GM19467 (cell line): Measurements from ENCODE around the gene DDX20.

Source experiments
- ATAC-seq: cut with Tn5 transposase; IDR thresholded peaks from one replicate; pipeline ENCODE4 v1.9.1; 2021; ENCODE audit warnings: mild to moderate bottlenecking, moderate library complexity; ENCODE audit not compliant: unreplicated experiment

The DDX20 gene

GRCh38 chr1:111747282-111747734 is 8.4 kb upstream of the DDX20 start:
- ATAC-seq, result no peak

DNA sequence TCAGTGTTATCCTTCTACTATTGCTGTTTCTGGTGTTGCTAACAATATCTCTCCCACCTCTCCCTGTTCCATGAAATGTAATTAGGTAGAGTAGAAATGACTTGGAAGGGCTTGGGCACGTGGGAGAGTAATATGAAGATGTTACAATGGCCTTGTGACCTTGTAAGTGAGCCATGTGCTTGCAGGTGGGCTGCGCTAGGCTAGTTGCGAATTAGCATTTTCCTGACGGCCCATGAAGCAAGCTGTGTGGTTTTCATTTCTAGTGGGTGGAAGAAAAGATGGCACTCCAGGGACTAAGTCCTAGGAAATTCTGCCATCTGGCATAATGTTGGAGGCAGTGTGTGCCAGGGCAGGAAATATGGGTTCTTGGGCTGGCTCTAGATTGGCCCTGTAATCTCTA is 7.8 kb upstream of the DDX20 start:
- no peak for ATAC-seq

DNA sequence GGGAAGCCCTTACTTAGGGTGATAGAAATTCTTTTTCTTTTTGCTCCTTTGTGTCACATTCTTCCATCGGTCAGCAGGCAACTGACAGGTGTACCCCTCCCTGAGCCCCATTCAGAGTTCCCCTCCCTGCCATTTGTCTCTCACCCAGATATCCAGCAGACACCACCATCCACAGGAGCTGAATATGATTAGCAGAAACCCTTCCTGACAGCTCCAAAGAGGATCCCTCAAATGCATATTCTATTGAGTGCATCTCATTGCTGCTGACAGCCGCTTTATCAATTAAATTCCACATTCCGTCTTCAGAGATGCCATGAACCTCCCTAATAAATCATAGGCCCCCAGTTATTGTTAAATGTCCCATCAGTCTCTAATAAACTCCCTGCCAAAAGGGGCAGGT is 6.1 kb upstream of the DDX20 start:
- no peak for ATAC-seq

GRCh38 chr1:111750856-111751255 is 4.8 kb upstream of the DDX20 start:
- ATAC-seq, result no peak

- no peak for ATAC-seq
Observed at GRCh38 chr1:111751906-111752575, 3.7 kb upstream of the DDX20 start.

DNA sequence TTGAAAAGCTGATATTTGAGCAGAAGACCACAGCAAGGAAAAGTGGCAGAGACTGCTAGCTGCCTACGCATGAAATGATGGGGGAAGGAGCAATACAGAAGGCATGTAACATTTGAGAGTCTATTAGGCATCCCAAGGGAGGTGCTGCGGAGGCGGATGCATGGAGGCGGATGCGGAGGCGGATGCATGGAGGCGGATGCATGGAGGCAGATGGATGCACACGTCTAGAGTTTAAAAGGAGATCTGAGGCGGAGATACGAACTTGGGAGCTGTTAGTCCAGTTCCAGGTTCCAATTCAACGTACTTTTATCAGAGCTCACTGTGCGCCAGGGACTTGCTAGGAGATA is 744 bp upstream of the DDX20 start:
- peak; percentile 3 for ATAC-seq

GRCh38 chr1:111756124-111756513 is 418 bp downstream of the DDX20 start:
- peak; percentile 5 for ATAC-seq

- ATAC-seq, result no peak
Observed at GRCh38 chr1:111758373-111758772, 2.7 kb downstream of the DDX20 start.

DNA sequence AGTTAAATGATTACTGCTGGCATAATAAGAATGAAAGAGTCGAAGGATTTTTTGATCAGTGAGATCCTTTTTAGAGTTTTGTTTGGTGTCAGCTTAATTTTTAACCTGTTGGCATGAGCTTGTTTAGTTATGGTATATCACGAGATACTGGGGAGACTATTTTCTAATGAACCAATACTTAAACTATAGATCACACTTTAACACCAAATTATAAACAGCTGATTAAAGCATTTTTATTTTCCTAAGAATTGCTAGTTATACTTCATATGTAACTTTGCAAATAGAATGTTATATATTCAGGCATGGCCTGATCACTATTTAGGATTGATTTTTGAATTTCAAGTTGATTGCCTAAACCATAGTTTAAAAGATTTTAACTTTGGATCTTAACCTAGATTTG is 6.0 kb downstream of the DDX20 start:
- ATAC-seq, result no peak

DNA sequence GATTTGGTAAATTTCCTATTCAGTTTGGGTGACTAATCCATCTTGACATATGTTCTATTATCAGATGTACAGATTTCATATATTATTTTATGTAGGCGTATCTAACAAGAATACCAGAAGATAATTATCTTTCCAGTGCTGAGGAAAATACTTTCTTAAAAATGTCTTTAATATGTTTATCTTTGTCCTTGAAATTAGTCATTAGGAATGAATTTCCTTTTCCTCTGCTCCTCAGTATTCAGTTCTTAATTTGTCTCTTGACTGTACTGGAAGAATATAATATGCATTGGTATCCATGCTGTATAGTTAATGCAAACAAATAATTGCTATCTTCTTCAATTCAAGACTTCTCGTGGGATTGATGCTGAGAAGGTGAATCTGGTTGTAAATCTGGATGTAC is 6.6 kb downstream of the DDX20 start:
- no peak for ATAC-seq

DNA sequence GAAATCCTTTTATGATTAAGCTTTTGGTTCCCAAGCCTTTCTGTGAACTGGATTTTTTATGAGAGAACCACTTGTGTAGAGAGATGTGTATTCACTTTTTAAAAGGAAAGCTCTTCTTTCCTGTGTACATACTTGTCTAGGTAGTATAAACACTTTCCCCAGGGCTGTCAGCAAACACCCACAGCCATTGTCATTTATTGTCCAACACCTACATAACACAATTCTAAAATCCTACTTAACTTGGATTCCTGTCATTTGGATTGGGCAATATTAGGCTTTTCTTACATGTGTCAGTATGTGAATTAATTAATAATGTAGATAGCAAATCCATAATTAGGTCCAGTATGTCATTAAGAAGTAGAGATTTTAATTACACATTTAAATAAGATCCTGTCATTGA is 12.3 kb downstream of the DDX20 start:
- no peak for ATAC-seq

DNA sequence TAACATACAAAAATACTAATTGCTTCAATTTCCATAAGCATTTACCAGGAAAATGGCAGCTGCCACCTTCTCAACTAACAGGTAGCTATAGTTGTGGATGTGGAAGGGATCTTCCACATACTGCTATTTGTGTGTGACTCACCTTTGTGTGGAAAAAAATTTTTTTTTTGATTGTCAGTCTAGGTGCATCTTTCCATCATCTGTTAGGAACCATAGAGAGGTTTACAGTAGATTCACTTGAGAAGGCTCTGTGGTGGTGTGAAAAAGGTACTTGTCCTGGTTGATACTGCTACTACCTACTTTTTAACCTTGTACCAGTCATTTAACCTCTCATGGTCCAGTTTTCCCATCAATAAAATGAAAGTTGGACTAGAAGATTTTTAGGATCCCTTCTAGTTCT is 12.9 kb downstream of the DDX20 start:
- no peak for ATAC-seq

DNA sequence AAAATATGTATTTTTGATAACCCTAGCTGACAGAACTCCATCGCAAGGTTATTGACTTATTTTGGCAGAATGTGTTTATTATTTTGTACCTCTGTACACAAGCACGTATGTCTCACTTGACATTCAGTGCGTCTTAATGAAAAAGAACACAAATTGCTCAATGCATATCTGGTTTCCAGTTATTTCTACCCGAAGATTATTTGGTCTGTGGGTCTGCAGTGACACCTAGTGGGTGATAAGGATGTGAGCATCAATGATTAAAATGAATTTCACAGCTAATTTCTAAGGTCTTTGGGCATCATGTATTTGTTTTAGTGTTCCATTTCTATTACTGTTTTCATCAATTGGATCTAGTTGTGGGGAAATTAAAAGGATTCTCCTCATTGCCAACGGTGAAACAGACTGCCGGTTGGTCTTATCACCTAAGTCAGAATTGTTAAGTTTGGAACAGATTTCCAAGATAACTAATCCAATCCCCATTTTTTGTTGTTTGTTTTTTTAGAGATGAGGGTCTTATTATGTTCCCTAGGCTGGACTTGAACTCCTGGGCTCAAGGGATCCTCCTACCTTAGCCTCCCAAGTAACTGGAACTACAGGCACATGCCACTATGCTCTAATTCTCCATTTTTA is 13.9 kb downstream of the DDX20 start:
- ATAC-seq, result no peak

DNA sequence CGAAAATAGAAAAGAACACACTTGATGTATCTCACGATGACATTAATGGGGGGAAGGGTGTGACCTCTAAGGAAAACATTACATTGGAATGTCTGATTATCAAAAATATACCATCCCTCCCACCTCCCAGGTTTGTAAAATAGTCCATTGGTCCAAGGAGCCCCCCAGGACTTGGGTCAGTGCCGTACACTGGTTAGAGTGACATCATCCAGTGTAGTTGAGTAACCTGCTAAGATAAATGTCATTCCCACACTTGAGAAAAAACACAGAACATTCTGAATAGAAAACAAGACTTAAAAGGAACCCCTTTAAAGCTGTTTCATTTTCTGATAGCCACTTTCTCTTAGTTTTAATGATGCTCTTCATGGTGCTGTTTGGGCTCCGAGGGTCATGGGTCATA is 15.2 kb downstream of the DDX20 start:
- no peak for ATAC-seq

GRCh38 chr1:111775966-111776365 is 20.3 kb downstream of the DDX20 start:
- no peak for ATAC-seq

GRCh38 chr1:111776391-111776790 is 20.7 kb downstream of the DDX20 start:
- no peak for ATAC-seq

DNA sequence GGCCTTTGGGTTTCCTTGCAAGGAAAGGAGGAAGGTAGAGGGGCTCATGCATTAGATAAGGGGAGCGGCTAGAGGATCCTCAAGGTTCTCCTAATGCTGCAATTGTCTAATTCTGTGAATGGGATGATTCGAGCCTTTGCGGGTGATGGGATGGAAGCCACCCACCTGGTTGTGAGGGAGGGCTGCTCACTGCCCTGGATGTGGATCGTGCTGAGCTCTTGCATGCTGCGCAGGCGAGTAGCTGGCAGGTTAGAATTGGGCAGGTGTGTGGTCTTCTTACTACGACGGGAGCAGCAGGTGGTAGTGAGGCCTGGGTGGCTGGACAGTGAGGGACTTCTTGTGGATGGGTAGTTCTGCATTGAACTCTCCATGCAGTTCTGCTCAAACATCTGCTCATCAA is 21.2 kb downstream of the DDX20 start:
- ATAC-seq, result no peak

GRCh38 chr1:111777301-111777700 is 21.6 kb downstream of the DDX20 start:
- no peak for ATAC-seq

DNA sequence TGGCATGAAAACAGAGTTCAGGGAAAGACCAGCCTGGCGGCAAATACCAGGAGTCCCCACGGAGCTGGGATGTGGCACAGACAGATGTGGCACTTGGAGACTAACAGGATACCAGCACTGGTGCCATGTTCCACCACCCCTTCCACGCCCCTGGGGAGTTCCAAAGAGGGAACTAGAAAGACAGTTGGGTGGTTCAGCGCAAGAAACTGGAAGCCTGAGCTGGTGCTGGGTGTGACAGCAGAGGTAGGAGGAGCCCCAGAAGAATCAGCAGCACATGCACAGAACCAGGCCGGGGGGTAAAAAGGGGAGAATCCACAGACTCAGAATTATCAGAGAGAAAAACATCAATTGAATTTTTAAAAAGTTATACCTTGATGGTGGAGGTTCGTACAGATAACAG is 22.4 kb downstream of the DDX20 start:
- ATAC-seq, result no peak

DNA sequence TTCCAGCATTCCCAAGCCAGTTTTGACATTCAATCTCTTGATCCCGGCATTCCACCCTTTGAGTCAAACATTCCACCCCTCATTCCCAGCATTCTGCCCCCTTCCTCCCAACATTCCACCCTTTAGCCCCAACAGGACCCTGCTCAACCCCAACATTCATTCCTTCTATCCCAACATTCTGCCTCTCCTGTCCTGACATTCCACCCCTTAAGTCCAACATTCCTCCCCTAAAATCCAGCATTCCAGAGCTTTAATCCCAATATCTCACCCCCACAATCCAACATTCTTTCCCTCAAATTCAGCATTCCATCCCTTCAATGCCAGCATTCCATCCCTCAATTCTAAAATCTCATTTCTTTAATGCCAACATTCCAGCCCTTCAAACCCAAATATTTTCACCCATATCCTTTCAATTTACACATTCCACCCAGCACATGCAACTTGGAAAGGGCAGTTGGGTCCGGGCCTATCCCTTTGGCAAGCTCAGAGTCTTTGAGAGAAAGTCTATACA is 22.9 kb downstream of the DDX20 start:
- no peak for ATAC-seq

DNA sequence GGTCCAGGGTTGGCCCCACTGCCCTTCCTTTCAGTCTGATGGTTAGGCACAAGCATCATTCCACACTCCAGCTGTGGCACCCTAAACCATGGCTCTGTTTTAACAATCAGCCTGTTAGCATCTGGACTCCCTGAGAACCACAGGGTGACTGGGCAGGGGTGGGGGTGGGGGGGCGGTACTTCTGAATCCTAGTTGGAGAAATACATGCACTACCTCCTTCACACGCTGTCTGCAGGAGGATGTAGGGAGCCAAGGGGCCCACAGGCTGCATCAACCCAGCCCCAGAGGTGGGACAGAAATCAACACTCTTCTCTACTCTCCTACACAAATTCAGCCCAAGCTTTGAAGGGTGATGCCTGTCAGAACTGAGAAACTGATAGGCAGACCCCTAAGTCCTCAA is 23.8 kb downstream of the DDX20 start:
- no peak for ATAC-seq

DNA sequence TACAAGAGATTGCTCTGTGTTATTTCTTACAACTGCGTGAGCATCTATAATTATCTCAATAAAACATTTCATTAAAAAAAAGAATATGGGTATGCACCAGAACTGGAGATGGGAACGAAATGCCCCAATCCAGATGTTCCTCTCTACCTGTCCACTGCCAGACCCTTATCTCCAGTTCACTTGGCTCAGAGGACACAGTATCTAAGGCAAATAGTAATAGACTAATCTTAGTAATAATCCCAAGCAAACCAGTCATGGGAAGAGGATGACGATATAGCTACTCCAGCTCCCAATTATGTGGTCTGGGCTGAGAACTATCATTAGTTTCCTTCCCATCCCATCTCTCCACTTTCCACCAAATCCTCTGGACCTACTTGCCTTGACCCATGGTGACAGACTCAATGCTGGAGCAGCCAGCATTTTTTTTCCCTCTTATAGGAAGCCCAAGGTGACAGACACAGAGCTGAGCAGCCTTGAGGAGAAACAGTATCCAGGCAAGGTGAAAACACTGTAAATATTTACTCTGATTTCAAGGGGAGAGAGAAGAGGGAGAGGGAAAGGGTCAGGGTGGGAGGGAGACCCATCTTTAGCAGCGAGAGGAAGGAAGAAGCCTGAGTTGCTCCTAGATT is 28.7 kb downstream of the DDX20 start:
- no peak for ATAC-seq
